HEK293 (cell line): ENCODE data around the gene CNTNAP1.

Experiments used
- CTCF ChIA-PET: fragments of 350-600 bp; formaldehyde crosslinking; extraction: SDS; loops from one replicate; lab custom pipeline; 2021; ENCODE audit warnings: antibody characterized with exemption; lab: Yijun Ruan, JAX
- POLR2A ChIA-PET: fragments of 300-600 bp; formaldehyde crosslinking; extraction: SDS; loops from one replicate; lab custom pipeline; 2020; ENCODE audit warnings: antibody characterized with exemption, inconsistent platforms; lab: Yijun Ruan, JAX
- H3K27ac ChIP-seq: fragments of 200-500 bp; sonication (Bioruptor generic); 2 replicates; pipeline ENCODE4 v1.5.1; 2014; ENCODE audit warnings: low read depth, low read length, control low read depth, inconsistent platforms; ENCODE audit errors: extremely low read depth
- H3K36me3 ChIP-seq, 2 experiments: fragments of 200-500 bp in 1 of 2; sonication (Bioruptor generic) in 1 of 2; 1 replicate in 1 of 2; 2 replicates in 1 of 2; pipeline ENCODE4 v1.5.1; 2014 to 2017; ENCODE audit warnings: inconsistent platforms in 2 of 2, low read length in 2 of 2; ENCODE audit not compliant: control insufficient read depth in 2 of 2, insufficient read depth in 1 of 2
- H3K4me1 ChIP-seq: fragments of 200-500 bp; sonication (Bioruptor generic); 2 replicates; pipeline ENCODE4 v1.5.1; 2014; ENCODE audit warnings: mild to moderate bottlenecking, low read length, inconsistent platforms; ENCODE audit not compliant: control insufficient read depth, insufficient read depth
- H3K4me3 ChIP-seq: 2 replicates; pipeline ENCODE4 v1.5.1; 2011; ENCODE audit warnings: low read depth, mild to moderate bottlenecking, control low read depth, low read length, moderate library complexity
- H3K9me3 ChIP-seq: fragments of 200-500 bp; sonication (Bioruptor generic); 2 replicates; pipeline ENCODE4 v1.5.1; 2014; ENCODE audit warnings: low read depth, low read length, inconsistent platforms; ENCODE audit not compliant: control insufficient read depth, insufficient read depth
- GLIS2 ChIP-seq: fragments of 450-650 bp; formaldehyde crosslinking; IDR thresholded peaks from 2 replicates; pipeline ENCODE4 v1.5.1; 2016; ENCODE audit warnings: missing biosample characterization, missing genetic modification characterization
- HOXC10 ChIP-seq: sonication (generic); formaldehyde crosslinking; IDR thresholded peaks from 2 replicates; pipeline ENCODE4 v1.8.1; 2023; ENCODE audit warnings: mild to moderate bottlenecking, missing genetic modification reagents
- MYNN ChIP-seq: fragments of 450-650 bp; formaldehyde crosslinking; IDR thresholded peaks from 2 replicates; pipeline ENCODE4 v1.5.1; 2016; ENCODE audit warnings: missing biosample characterization, missing genetic modification characterization, borderline replicate concordance
- RBAK ChIP-seq: fragments of 450-650 bp; formaldehyde crosslinking; IDR thresholded peaks from 2 replicates; pipeline ENCODE4 v1.5.1; 2016; ENCODE audit warnings: missing biosample characterization, missing genetic modification characterization
- ZBTB1 ChIP-seq: fragments of 450-650 bp; formaldehyde crosslinking; IDR thresholded peaks from 2 replicates; pipeline ENCODE4 v1.5.1; 2016; ENCODE audit warnings: missing biosample characterization, missing genetic modification characterization
- ZNF114 ChIP-seq: fragments of 450-650 bp; formaldehyde crosslinking; IDR thresholded peaks from 2 replicates; pipeline ENCODE4 v1.5.0; 2017; ENCODE audit warnings: missing biosample characterization, missing genetic modification characterization
- ZNF121 ChIP-seq: fragments of 450-650 bp; formaldehyde crosslinking; IDR thresholded peaks from 2 replicates; pipeline ENCODE4 v1.5.1; 2016; ENCODE audit warnings: missing biosample characterization, missing genetic modification characterization
- ZNF239 ChIP-seq: fragments of 450-650 bp; formaldehyde crosslinking; IDR thresholded peaks from 2 replicates; pipeline ENCODE4 v1.5.1; 2016; ENCODE audit warnings: missing biosample characterization, missing genetic modification characterization
- ZNF274 ChIP-seq, 2 experiments: fragments of 200-500 bp in 1 of 2; fragments of 450-650 bp in 1 of 2; sonication (Bioruptor generic) in 1 of 2; formaldehyde crosslinking in 1 of 2; IDR thresholded peaks; 2 replicates each; pipeline versions ENCODE4 v1.5.1 to v1.6.1; 2014 to 2016; ENCODE audit warnings: borderline replicate concordance in 1 of 2, inconsistent platforms in 1 of 2, low read length in 1 of 2, missing biosample characterization in 1 of 2, missing genetic modification characterization in 1 of 2
- ZNF341 ChIP-seq: fragments of 450-650 bp; formaldehyde crosslinking; IDR thresholded peaks from 2 replicates; pipeline ENCODE4; 2016; ENCODE audit warnings: low read depth, missing biosample characterization, missing genetic modification characterization
- ZNF426 ChIP-seq: fragments of 450-650 bp; formaldehyde crosslinking; IDR thresholded peaks from 2 replicates; pipeline ENCODE4 v1.5.1; 2017; ENCODE audit warnings: missing biosample characterization, missing genetic modification characterization, mild to moderate bottlenecking, inconsistent platforms, moderate library complexity
- ZNF501 ChIP-seq: fragments of 450-650 bp; formaldehyde crosslinking; IDR thresholded peaks from 2 replicates; pipeline ENCODE4 v1.5.1; 2016; ENCODE audit warnings: missing biosample characterization, missing genetic modification characterization
- ZNF544 ChIP-seq: fragments of 450-650 bp; formaldehyde crosslinking; IDR thresholded peaks from 2 replicates; pipeline ENCODE4 v1.5.0; 2017; ENCODE audit warnings: missing biosample characterization, missing genetic modification characterization
- ZNF548 ChIP-seq: fragments of 450-650 bp; formaldehyde crosslinking; IDR thresholded peaks from 2 replicates; pipeline ENCODE4 v1.5.1; 2016; ENCODE audit warnings: missing biosample characterization, missing genetic modification characterization
- ZNF571 ChIP-seq: fragments of 450-650 bp; formaldehyde crosslinking; IDR thresholded peaks from 2 replicates; pipeline ENCODE4 v1.5.0; 2017; ENCODE audit warnings: missing biosample characterization, missing genetic modification characterization
- ZNF585B ChIP-seq: fragments of 450-650 bp; formaldehyde crosslinking; IDR thresholded peaks from 2 replicates; pipeline ENCODE4 v1.5.1; 2016; ENCODE audit warnings: missing biosample characterization, missing genetic modification characterization
- ZNF596 ChIP-seq: fragments of 450-650 bp; IDR thresholded peaks from 2 replicates; pipeline ENCODE4 v1.5.0; 2018; ENCODE audit warnings: missing biosample characterization, mild to moderate bottlenecking, missing genetic modification characterization, moderate library complexity
- ZNF664 ChIP-seq: fragments of 450-650 bp; formaldehyde crosslinking; IDR thresholded peaks from 2 replicates; pipeline ENCODE4 v1.5.1; 2016; ENCODE audit warnings: missing biosample characterization, missing genetic modification characterization
- ZNF776 ChIP-seq: fragments of 450-650 bp; formaldehyde crosslinking; IDR thresholded peaks from 2 replicates; pipeline ENCODE4 v1.5.0; 2017; ENCODE audit warnings: missing biosample characterization, missing genetic modification characterization, borderline replicate concordance
- ZNF791 ChIP-seq: fragments of 450-650 bp; formaldehyde crosslinking; IDR thresholded peaks from 2 replicates; pipeline ENCODE4 v1.5.1; 2016; ENCODE audit warnings: missing biosample characterization, missing genetic modification characterization
- ZNF792 ChIP-seq: fragments of 450-650 bp; formaldehyde crosslinking; IDR thresholded peaks from 2 replicates; pipeline ENCODE4 v1.5.1; 2016; ENCODE audit warnings: missing biosample characterization, missing genetic modification characterization
- ZNF837 ChIP-seq: fragments of 450-650 bp; formaldehyde crosslinking; IDR thresholded peaks from 2 replicates; pipeline ENCODE4 v1.5.1; 2016; ENCODE audit warnings: missing biosample characterization, missing genetic modification characterization
- TF ChIP-seq, protein P1 (sequence below): fragments of 450-650 bp; formaldehyde crosslinking; IDR thresholded peaks from 2 replicates; pipeline ENCODE4 v1.5.1; 2016; ENCODE audit warnings: missing biosample characterization, missing genetic modification characterization
- TF ChIP-seq, protein P2 (sequence below): fragments of 450-650 bp; formaldehyde crosslinking; IDR thresholded peaks from 2 replicates; pipeline ENCODE4 v1.5.1; 2016; ENCODE audit warnings: missing biosample characterization, missing genetic modification characterization
- TF ChIP-seq, protein P3 (sequence below): fragments of 450-650 bp; formaldehyde crosslinking; IDR thresholded peaks from 2 replicates; pipeline ENCODE4 v1.5.1; 2016; ENCODE audit warnings: missing biosample characterization, missing genetic modification characterization
- TF ChIP-seq, protein P4 (sequence below): fragments of 450-650 bp; formaldehyde crosslinking; IDR thresholded peaks from 2 replicates; pipeline ENCODE4 v1.5.1; 2017; ENCODE audit warnings: missing biosample characterization, missing genetic modification characterization
- TF ChIP-seq, protein P5 (sequence below): fragments of 450-650 bp; IDR thresholded peaks from 2 replicates; pipeline ENCODE4 v1.5.1; 2018; ENCODE audit warnings: missing biosample characterization, missing genetic modification characterization

Gene CNTNAP1

DNA sequence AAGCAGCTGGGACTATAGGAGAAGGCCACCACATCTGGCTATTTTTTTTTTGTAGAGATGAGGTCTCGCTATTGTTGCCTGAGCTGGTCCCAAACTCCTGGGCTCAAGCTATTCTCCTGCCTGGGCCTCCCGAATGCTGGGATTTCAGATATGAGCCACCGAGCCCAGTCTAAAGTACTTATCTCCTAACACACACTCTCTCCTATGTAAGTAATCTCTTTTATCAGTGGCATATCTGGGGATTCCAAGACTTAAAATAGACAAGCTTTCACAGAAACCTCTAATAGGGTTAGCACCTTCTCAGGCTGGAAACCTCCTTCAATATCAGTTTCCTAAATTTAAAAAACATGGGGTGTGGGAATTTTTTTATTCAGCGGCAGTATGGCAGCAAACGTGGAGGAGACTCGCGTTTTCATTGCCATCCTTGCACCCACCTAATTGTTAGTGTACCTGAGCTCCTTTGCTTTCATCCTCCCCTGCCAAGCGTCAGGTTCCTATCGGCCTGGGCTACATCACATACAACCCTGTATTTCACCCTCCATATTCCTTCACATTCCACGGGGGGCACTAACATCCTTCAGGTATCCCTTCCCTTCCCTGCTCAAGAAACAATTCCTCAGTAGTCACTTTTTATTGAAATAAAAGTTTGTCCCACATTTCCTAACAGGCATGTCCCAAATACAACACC lies 61.4 kb downstream of the CNTNAP1 start:
- H3K9me3 ChIP-seq = no peaks in the 10 kb centered on the region
- ChIA-PET POLR2A (interaction anchor here (1.1 to 1.6 kb wide), 5 partner anchors 11 to 90 kb away, joined by 3 to 5 read pairs (median 3); partner anchors contain the start of genes PSME3 and VPS25), CTCF (interaction anchor here (0.6 to 1.3 kb wide), 6 partner anchors 20 to 636 kb away, joined by 3 to 12 read pairs (median 5); partner anchors contain the start of gene PSMC3IP)
- peak overlapping the region; percentile 79 for H3K27ac ChIP-seq
- peaks cover 0 to 4% of the 10 kb centered on the region in 2 experiments; a peak in 1 of 3 replicates for H3K36me3 ChIP-seq
- H3K4me3 ChIP-seq = peak overlapping the region; percentile 73
- peaks cover 7% of the 10 kb centered on the region for H3K4me1 ChIP-seq
- TF ChIP-seq ZNF121 (tag by site-specific recombination) (no peak), MYNN (tag by site-specific recombination) (no peak), ZNF341 (no peak), ZNF426 (tag by site-specific recombination) (no peak)
- TF ChIP-seq, protein P1, sequence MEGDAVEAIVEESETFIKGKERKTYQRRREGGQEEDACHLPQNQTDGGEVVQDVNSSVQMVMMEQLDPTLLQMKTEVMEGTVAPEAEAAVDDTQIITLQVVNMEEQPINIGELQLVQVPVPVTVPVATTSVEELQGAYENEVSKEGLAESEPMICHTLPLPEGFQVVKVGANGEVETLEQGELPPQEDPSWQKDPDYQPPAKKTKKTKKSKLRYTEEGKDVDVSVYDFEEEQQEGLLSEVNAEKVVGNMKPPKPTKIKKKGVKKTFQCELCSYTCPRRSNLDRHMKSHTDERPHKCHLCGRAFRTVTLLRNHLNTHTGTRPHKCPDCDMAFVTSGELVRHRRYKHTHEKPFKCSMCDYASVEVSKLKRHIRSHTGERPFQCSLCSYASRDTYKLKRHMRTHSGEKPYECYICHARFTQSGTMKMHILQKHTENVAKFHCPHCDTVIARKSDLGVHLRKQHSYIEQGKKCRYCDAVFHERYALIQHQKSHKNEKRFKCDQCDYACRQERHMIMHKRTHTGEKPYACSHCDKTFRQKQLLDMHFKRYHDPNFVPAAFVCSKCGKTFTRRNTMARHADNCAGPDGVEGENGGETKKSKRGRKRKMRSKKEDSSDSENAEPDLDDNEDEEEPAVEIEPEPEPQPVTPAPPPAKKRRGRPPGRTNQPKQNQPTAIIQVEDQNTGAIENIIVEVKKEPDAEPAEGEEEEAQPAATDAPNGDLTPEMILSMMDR (tag by site-specific recombination) = peak; percentile 46; the same call in 1 of the 2 replicates

DNA sequence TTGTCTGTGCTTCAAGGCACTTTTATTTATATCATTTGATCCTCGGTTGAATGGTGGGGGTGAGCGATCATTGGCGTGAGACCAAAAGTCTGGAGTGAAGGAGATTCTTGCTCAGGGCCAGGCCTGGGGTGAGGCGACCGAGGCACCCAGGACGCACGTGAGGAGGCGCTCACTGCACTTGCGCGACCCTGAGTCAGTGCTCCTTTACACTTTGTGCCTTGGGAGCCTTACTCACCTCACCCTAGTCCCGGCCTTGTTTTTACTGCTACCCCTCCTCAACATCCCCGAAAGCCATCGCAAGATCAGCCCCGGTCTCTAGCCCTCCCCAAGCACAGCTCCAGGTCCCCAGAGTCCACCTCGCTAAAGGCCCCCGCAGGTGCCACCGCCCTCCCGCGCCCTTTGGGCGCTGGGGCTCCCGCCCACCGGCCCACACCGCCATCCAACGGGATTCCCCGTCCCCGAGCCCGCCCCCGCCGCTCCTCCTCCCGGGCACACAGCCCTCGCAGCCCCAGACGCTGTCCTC lies 62.0 kb downstream of the CNTNAP1 start:
- Histone ChIP-seq H3K36me3 (peaks cover 0 to 4% of the 10 kb centered on the region in 2 experiments; a peak in 1 of 3 replicates), H3K4me3 (peak overlapping the region; percentile 73), H3K9me3 (no peaks in the 10 kb centered on the region), H3K4me1 (peaks cover 9% of the 10 kb centered on the region), H3K27ac (peak overlapping the region; percentile 79)
- CTCF ChIA-PET = interaction anchor here (1.2 to 1.3 kb wide), 2 partner anchors 19 to 167 kb away, joined by 7 to 8 read pairs; partner anchors contain the start of gene PSMC3IP
- POLR2A ChIA-PET = interaction anchor here (1.1 to 1.6 kb wide), 5 partner anchors 11 to 89 kb away, joined by 3 to 5 read pairs (median 3); partner anchors contain the start of genes PSME3 and VPS25
- TF ChIP-seq ZNF114 (tag by site-specific recombination) = no peak
- no peak for TF ChIP-seq ZNF776 (tag by site-specific recombination)
- no peak for TF ChIP-seq ZNF837
- TF ChIP-seq, protein P2, sequence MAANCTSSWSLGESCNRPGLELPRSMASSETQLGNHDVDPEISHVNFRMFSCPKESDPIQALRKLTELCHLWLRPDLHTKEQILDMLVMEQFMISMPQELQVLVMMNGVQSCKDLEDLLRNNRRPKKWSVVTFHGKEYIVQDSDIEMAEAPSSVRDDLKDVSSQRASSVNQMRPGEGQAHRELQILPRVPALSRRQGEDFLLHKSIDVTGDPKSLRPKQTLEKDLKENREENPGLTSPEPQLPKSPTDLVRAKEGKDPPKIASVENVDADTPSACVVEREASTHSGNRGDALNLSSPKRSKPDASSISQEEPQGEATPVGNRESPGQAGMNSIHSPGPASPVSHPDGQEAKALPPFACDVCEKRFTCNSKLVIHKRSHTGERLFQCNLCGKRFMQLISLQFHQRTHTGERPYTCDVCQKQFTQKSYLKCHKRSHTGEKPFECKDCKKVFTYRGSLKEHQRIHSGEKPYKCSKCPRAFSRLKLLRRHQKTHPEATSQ = 0 out of 2 replicates have a peak, but pooled peaks have one; percentile 5
- TF ChIP-seq, protein P3, sequence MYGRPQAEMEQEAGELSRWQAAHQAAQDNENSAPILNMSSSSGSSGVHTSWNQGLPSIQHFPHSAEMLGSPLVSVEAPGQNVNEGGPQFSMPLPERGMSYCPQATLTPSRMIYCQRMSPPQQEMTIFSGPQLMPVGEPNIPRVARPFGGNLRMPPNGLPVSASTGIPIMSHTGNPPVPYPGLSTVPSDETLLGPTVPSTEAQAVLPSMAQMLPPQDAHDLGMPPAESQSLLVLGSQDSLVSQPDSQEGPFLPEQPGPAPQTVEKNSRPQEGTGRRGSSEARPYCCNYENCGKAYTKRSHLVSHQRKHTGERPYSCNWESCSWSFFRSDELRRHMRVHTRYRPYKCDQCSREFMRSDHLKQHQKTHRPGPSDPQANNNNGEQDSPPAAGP (tag by site-specific recombination) = 0 out of 2 replicates have a peak, but pooled peaks have one; percentile 53
- no peak for TF ChIP-seq HOXC10 (CRISPR knock-in tag)
- TF ChIP-seq ZNF585B (tag by site-specific recombination) = no peak
- TF ChIP-seq ZNF239 = no peak
- no peak for TF ChIP-seq ZNF274 (IDR thresholded peaks at IDR 0.05; ENCODE audit: low read length)
- no peak for TF ChIP-seq ZNF274 (tag by site-specific recombination; IDR thresholded peaks at IDR 0.05; ENCODE audit: borderline replicate concordance)
- no peak for TF ChIP-seq ZNF548 (tag by site-specific recombination)
- TF ChIP-seq RBAK (tag by site-specific recombination) = no peak
- TF ChIP-seq, protein P4, sequence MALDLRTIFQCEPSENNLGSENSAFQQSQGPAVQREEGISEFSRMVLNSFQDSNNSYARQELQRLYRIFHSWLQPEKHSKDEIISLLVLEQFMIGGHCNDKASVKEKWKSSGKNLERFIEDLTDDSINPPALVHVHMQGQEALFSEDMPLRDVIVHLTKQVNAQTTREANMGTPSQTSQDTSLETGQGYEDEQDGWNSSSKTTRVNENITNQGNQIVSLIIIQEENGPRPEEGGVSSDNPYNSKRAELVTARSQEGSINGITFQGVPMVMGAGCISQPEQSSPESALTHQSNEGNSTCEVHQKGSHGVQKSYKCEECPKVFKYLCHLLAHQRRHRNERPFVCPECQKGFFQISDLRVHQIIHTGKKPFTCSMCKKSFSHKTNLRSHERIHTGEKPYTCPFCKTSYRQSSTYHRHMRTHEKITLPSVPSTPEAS = no peak
- TF ChIP-seq GLIS2 = peak; percentile 84
- no peak for TF ChIP-seq ZNF791 (tag by site-specific recombination)
- TF ChIP-seq ZNF596 (tag by site-specific recombination) = no peak
- TF ChIP-seq, protein P5, sequence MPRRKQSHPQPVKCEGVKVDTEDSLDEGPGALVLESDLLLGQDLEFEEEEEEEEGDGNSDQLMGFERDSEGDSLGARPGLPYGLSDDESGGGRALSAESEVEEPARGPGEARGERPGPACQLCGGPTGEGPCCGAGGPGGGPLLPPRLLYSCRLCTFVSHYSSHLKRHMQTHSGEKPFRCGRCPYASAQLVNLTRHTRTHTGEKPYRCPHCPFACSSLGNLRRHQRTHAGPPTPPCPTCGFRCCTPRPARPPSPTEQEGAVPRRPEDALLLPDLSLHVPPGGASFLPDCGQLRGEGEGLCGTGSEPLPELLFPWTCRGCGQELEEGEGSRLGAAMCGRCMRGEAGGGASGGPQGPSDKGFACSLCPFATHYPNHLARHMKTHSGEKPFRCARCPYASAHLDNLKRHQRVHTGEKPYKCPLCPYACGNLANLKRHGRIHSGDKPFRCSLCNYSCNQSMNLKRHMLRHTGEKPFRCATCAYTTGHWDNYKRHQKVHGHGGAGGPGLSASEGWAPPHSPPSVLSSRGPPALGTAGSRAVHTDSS (tag by site-specific recombination) = no peak
- TF ChIP-seq ZBTB1 = no peak
- no peak for TF ChIP-seq ZNF664 (tag by site-specific recombination)
- TF ChIP-seq ZNF501 (tag by site-specific recombination) = no peak
- TF ChIP-seq ZNF792 (tag by site-specific recombination) = no peak
- TF ChIP-seq ZNF544 (tag by site-specific recombination) = no peak
- TF ChIP-seq ZNF571 (tag by site-specific recombination) = no peak
